ENCODE data around the gene ACP4. TPM values are rescaled to one million over a fixed set of nuclear protein-coding genes. Genes with fewer than 3 reads are reported as not detected.

Gene ACP4
- total and polyA plus RNA-seq, 2 of the 13 experiments (the other 11 are each of a cell fraction or from before 2014, with no cell fraction given), result 0.08 TPM; not detected in 1

GRCh38 chr19:50835785-50836542, 45.7 kb downstream of the ACP4 start (continued):
- TF ChIP-seq AHDC1 (CRISPR knock-in tag; IDR thresholded peaks at IDR 0.05; ENCODE audit: borderline replicate concordance) (no peak), ELF3 (CRISPR knock-in tag; IDR thresholded peaks at IDR 0.05) (no peak), SETDB1 (CRISPR knock-in tag; IDR thresholded peaks at IDR 0.05; ENCODE audit: borderline replicate concordance) (no peak), USF2 (IDR thresholded peaks at IDR 0.05; ENCODE audit: low read depth, low read length) (no peak), USF2 (CRISPR knock-in tag; IDR thresholded peaks at IDR 0.05; ENCODE audit: borderline replicate concordance) (no peak), KLF15 (CRISPR knock-in tag; IDR thresholded peaks at IDR 0.05; ENCODE audit: borderline replicate concordance) (no peak), ZNF574 (CRISPR knock-in tag; IDR thresholded peaks at IDR 0.05) (peak; percentile 53), PLSCR1 (CRISPR knock-in tag; IDR thresholded peaks at IDR 0.05; ENCODE audit: borderline replicate concordance) (no peak), HMGXB4 (CRISPR knock-in tag; IDR thresholded peaks at IDR 0.05; ENCODE audit: borderline replicate concordance in 1 of 2, low read depth in 1 of 2) (peak; percentile 28 to 48; a peak in 1 of 4 replicates), ZBTB26 (CRISPR knock-in tag; IDR thresholded peaks at IDR 0.05; ENCODE audit: borderline replicate concordance) (no peak), ZNF326 (CRISPR knock-in tag; IDR thresholded peaks at IDR 0.05; ENCODE audit: borderline replicate concordance) (no peak)

Measured in HepG2 (cell line).